ENCODE data around the gene RTN1.

The RTN1 gene

GRCh38 chr14:59832653-59833294, 37.8 kb downstream of the RTN1 start:
- TF ChIP-seq CTCF (conservative IDR thresholded peaks at IDR 0.05; ENCODE audit: low read depth, low read length) = no peak
- DNase-seq (ENCODE audit: low read depth) = no peak
- H3K4me3 ChIP-seq (ENCODE audit: low read length) = no peak overlapping the region

- DNase-seq (ENCODE audit: low read depth) = no peak
- no peak overlapping the region for H3K4me3 ChIP-seq (ENCODE audit: low read length)
- no peak for TF ChIP-seq CTCF (conservative IDR thresholded peaks at IDR 0.05; ENCODE audit: low read depth, low read length)
Observed at GRCh38 chr14:59831121-59831730, 39.4 kb downstream of the RTN1 start.

- no peak for TF ChIP-seq CTCF (conservative IDR thresholded peaks at IDR 0.05; ENCODE audit: low read depth, low read length)
- H3K4me3 ChIP-seq (ENCODE audit: low read length) = no peak overlapping the region
- no peak for DNase-seq (ENCODE audit: low read depth)
Observed at GRCh38 chr14:59830338-59830734, 40.2 kb downstream of the RTN1 start.

GRCh38 chr14:59829469-59830337, 40.9 kb downstream of the RTN1 start:
- H3K4me3 ChIP-seq (ENCODE audit: low read length) = no peak overlapping the region
- no peak for TF ChIP-seq CTCF (conservative IDR thresholded peaks at IDR 0.05; ENCODE audit: low read depth, low read length)
- DNase-seq (ENCODE audit: low read depth) = no peak

GRCh38 chr14:59828276-59828675, 42.3 kb downstream of the RTN1 start:
- no peak for TF ChIP-seq CTCF (conservative IDR thresholded peaks at IDR 0.05; ENCODE audit: low read depth, low read length)
- DNase-seq (ENCODE audit: low read depth) = no peak
- H3K4me3 ChIP-seq (ENCODE audit: low read length) = no peak overlapping the region

GRCh38 chr14:59827401-59827800, 43.2 kb downstream of the RTN1 start:
- no peak for TF ChIP-seq CTCF (conservative IDR thresholded peaks at IDR 0.05; ENCODE audit: low read depth, low read length)
- H3K4me3 ChIP-seq (ENCODE audit: low read length) = no peak overlapping the region
- no peak for DNase-seq (ENCODE audit: low read depth)
